ENCODE measurements around the gene KLHL6.
A peak's percentile ranks its signal among the peaks of the same experiment; 100 is the strongest.
"Not testable (repeated sequence)": the region's sequence is repeated elsewhere in the genome, so short reads cannot be mapped to it uniquely, and the experiment has no call there.

Gene KLHL6

DNA sequence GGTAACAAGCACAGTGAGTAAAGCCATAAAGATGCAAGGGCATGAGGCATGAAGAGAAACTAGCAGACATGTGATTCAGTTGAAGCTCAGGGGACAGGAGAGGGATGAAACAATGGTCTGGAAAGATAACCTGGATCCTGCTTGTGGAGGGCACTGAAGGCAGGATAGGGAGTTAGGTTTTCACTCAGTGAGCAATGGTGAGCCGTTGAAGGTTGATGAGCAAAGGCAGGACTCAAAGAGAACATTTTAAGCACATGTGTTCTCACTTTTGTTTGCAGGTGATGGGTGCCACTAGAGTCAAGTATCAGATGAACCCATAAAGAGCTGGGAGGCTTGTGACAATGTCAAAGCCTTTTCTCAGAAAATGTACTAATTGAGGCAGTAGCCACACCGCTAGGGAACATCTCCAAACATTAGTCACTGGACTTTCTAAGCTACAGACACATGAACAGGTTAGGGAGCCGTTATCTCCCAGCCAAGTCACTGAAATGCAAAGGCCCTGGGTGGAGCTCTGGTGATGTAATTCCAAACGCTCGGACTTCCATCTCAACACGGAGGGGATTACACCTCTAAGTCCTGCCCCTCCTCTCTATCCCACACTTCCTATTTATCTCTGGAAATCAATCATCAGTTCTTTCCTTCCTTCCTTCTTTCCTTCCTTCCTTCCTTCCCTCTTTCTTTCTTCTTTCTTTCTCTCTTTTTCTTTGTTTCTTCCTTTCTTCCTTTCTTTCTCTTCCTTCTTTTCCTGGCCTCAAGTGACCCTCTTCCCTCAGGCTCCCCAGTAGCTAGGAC lies 22.7 kb downstream of the KLHL6 start:
- DNase-seq (ENCODE audit: low read depth in 2 of 2) = no peak

- no peak for DNase-seq (ENCODE audit: low read depth in 2 of 2)
Observed at GRCh38 chr3:183529717-183530116, 25.8 kb downstream of the KLHL6 start.

GRCh38 chr3:183529185-183529584 lies 26.3 kb downstream of the KLHL6 start:
- DNase-seq (ENCODE audit: low read depth in 2 of 2) = no peak

- not testable (repeated sequence) for DNase-seq (ENCODE audit: low read depth in 2 of 2)
Observed at GRCh38 chr3:183528758-183529157, 26.7 kb downstream of the KLHL6 start.

DNA sequence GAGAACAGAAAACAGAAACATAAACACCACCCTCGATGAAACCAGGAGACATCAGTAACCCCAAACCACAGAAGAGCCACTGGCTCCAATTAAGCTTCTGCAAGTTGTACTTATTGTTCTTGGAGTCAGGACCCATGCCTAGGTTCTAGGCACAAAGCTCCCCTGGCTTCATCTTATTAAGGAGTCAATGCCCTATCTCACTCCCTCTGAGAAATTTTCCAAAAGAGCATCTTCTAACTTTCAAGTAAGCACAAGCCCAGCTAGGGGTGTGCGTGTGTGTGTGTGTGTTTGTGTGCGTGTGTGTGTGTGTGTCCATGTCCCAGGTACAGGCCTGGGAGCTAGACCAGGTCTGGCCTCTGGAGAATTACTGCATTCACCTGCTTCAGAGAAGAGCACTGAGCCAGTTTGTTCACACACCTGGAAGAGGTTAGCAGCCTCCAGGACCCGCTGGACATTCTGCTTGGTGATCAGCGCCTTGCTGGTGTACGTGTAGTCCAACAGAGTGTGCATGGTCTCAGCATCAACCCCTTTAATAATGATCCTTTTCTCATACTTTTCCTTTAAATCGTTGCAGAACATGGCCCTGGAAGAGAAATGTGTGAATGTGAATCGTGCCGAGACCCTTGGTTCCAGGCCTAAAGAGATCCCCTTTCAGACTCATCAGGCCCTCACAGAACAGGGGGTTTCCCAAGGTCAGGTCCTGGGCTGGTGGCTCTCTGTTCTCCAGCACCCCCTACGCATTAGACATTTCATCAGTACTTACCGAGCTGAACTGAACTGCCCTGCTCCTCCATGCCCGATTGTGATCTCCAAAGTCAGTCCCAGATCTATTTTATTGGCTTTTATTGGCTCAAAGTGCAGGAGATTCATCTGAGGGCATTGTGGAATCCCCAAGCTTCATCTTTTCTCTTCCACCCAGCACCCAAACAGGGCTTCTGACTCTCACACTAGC lies 27.8 kb downstream of the KLHL6 start:
- DNase-seq (ENCODE audit: low read depth in 2 of 2) = no peak

- DNase-seq (ENCODE audit: low read depth in 2 of 2) = no peak
Observed at GRCh38 chr3:183526838-183527427, 28.6 kb downstream of the KLHL6 start.

GRCh38 chr3:183524476-183524875 lies 31.0 kb downstream of the KLHL6 start:
- DNase-seq (ENCODE audit: low read depth in 2 of 2) = no peak

DNA sequence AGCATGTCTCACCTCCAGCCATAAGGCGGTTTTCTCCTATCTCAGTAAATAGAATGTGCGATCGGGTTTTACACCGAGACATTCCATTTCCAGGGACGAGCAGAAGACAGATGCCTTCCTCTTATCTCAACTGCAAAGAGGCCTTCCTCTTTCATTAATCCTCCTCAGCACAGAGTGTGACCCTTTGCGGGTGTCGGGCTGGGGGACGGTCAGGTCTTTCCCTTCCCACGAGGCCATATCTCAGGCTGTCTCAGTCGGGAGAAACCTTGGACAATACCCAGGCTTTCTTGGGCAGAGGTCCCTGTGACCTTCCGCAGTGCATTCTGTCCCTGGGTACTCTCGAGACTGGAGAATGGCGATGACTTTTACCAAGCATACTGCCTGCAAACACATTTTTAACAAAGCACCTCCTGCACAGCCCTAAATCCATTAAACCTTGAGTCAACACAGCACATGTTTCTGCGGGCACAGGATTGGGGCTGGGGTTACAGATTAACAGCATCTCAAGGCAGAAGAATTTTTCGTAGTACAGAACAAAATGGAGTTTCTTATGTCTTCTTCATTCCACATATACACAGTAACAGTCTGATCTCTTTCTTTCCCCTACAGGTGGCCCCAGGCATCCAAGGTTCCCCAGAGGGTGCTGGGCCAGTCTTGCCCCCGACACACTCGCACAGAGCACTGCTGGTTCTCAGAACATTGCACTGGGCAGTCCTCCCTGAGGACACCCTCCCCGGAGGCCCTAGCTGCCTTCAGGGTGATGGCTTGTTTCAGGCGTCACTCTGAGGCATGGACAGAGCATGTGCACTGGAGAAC lies 34.6 kb downstream of the KLHL6 start:
- DNase-seq (ENCODE audit: low read depth in 2 of 2) = not testable (repeated sequence)

GRCh38 chr3:183520295-183520694 lies 35.2 kb downstream of the KLHL6 start:
- not testable (repeated sequence) for DNase-seq (ENCODE audit: low read depth in 2 of 2)

DNA sequence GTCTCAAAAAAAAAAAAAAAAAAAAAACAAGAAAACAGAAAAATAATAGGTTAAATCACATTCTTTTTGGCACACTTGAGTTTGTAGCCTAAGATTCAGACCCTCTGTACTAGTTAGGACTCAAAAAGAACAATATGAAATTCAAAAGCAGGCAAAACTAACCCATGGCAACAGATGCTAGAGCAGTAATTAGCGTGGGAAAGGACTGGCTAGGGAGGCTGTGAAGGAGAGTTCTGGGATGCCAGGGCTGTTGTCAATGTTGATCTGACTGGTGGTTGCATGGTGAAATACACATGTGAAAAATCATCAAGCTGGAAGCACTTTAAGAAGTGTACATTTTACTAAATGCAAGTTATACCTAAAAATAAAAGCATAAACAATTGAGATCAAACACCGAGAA lies 35.6 kb downstream of the KLHL6 start:
- no peak for DNase-seq (ENCODE audit: low read depth in 2 of 2)

GRCh38 chr3:183518491-183519251 lies 36.8 kb downstream of the KLHL6 start:
- DNase-seq (ENCODE audit: low read depth in 2 of 2) = no peak

- DNase-seq (ENCODE audit: low read depth in 2 of 2) = no peak
Observed at GRCh38 chr3:183517607-183518006, 37.9 kb downstream of the KLHL6 start.

- no peak for DNase-seq (ENCODE audit: low read depth in 2 of 2)
Observed at GRCh38 chr3:183515968-183516851, 39.3 kb downstream of the KLHL6 start.

- no peak for DNase-seq (ENCODE audit: low read depth in 2 of 2)
Observed at GRCh38 chr3:183514021-183514420, 41.5 kb downstream of the KLHL6 start.

DNA sequence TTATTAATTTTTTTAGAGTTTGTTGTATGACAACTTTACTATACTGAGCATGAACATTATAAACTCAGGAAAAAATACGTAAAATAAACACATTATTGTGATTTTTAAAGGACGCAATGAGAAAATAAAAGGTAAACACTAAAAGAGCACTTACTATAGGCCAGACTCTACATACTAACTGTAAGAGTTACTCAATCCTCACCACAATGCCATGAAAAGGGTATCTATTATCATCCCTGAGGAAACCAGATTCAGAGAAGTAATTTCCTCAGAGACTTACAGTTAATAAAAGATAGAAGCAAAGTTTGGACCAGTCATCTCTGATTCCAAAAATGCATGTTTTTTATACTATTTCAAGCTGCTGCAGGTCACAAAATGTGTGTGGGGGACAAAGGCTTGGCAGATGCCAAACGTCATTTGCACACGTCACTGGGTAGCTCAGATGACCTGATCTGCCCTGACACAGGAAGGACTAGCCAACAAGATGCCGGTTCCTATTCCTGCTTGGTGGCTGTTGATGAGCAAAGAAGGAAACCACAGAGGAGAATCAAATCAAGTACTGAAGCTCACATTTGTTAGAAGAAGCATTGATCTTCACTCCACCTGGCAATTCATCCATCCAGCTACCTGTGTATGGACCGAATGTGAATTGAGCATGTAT lies 42.3 kb downstream of the KLHL6 start:
- peak; percentile 10 to 17 for DNase-seq (ENCODE audit: low read depth in 2 of 2)

DNA sequence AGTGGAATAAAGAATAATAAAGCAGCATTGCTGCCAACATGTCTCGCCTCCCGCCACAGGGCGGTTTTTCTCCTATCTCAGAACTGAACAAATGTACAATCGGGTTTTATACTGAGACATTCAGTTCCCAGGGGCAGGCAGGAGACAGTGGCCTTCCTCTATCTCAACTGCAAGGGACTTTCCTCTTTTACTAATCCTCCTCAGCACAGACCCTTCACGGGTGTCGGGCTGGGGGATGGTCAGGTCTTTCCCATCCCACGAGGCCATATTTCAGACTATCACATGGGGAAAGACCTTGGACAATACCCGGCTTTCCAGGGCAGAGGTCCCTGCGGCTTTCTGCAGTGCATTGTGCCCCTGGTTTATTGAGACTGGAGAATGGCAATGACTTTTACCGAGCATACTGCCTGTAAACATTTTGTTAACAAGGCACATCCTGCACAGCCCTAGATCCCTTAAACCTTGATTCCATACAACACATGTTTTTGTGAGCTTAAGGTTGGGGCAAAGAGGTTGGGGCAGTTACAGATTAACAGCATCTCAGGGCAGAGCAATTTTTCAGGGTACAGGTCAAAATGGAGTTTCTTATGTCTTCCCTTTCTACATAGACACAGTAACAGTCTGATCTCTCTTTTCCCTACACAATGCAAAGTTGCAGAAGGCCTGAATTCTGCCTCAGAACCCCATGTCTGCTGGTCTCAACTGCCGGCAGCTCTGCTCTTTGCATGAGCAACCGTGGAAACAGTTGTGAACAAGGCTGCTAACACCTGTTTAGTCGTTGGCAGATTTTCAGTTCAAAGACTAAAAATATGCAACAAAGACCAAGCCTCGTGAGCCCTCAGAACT lies 44.0 kb downstream of the KLHL6 start:
- not testable (repeated sequence) for DNase-seq (ENCODE audit: low read depth in 2 of 2)

- no peak for DNase-seq (ENCODE audit: low read depth in 2 of 2)
Observed at GRCh38 chr3:183508821-183509220, 46.7 kb downstream of the KLHL6 start.

GRCh38 chr3:183507551-183507950 lies 48.0 kb downstream of the KLHL6 start:
- no peak for DNase-seq (ENCODE audit: low read depth in 2 of 2)
